CD4-positive, alpha-beta T cell treated with Interleukin-4 for 1 hour (primary cell): ENCODE measurements around the gene TBRG4.
"Not testable (repeated sequence)": the region's sequence is repeated elsewhere in the genome, so short reads cannot be mapped to it uniquely, and the experiment has no call there.

Experiments used
- DNase-seq, 2 donors: peaks; one replicate each; pipeline ENCODE4 v3.0.0-alpha.2; 2020 to 2022

The TBRG4 gene

DNA sequence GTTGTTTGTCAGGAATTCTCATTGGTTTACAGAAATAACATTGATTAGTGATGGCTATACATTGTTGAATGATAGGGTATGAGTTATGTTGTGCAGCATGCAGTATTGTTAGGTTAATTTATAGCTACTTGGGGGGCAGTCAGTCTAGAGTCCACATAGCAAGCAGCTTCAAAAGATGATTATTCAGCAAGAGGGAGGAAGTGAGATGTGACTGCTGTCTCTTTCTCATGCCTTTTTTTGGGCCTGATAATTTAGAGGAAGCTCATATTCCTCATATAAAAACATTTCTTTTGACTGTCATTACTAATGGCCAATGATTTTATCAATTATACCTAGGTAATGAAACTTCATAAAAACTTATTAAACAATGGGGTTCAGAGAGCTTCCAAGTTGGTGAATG, 3.4 kb upstream of the TBRG4 start:
- no peak for DNase-seq

DNA sequence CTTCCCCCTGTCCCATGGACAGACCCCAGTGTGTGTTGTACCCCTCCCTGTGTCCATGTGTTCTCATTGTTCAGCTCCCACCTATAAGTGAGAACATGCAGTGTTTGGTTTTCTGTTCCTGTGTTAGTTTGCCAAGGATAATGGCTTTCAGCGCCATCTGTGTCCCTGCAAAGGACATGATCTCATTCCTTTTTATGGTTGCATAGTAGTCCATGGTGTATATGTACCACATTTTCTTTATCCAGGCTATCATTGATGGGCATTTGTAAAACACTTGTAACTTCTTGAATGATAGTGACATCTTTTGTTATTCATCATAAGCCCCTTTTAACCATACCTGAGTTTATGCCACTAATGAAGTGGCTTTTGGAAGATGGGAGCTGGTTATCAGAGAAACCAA, 2.8 kb upstream of the TBRG4 start:
- not testable (repeated sequence) for DNase-seq

DNA sequence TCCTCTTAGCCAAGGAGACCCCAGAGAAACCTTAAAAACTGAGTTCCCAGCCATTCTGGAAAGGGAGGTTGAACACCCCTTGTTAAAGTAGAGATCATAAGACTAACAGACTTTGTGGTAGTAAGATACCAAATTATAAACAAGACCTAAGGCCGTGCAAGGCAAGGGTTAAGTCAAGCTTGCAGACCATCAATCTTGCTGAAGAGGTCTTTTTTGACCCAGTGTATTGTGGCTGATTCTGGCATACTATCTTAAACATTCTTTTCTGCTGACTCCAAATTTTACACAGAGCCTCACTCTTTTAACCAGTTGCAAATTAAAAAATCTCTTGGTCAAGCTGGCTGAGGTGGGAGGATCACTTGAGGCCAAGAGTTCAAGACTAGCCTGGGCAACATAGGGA, 1.2 kb upstream of the TBRG4 start:
- DNase-seq: no peak

- no peak for DNase-seq
These were observed 2.6 kb downstream of the TBRG4 start for GRCh38 chr7:45108863-45109262.

GRCh38 chr7:45107356-45107755, 4.1 kb downstream of the TBRG4 start:
- no peak for DNase-seq

DNA sequence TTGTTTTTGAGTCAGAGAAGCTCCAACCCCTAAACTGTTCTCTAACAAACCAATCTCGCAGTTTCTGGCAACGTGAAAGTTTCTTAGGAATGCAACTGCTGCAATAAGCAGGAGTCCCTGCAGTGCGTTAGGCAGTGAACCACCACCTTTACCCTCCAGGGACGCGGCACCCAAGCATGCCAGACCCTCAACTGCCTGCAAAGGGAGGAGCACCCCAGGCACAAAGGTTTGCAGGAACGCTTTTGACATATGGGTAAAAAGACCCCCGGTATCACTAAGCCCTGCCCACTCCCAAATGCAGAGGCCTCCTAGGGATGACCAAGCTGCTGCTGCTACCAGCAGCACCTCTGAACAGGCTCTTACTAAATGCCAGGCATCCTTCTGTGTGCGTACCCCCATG, 4.7 kb downstream of the TBRG4 start:
- no peak for DNase-seq

GRCh38 chr7:45105588-45106188, 5.8 kb downstream of the TBRG4 start:
- no peak for DNase-seq

DNA sequence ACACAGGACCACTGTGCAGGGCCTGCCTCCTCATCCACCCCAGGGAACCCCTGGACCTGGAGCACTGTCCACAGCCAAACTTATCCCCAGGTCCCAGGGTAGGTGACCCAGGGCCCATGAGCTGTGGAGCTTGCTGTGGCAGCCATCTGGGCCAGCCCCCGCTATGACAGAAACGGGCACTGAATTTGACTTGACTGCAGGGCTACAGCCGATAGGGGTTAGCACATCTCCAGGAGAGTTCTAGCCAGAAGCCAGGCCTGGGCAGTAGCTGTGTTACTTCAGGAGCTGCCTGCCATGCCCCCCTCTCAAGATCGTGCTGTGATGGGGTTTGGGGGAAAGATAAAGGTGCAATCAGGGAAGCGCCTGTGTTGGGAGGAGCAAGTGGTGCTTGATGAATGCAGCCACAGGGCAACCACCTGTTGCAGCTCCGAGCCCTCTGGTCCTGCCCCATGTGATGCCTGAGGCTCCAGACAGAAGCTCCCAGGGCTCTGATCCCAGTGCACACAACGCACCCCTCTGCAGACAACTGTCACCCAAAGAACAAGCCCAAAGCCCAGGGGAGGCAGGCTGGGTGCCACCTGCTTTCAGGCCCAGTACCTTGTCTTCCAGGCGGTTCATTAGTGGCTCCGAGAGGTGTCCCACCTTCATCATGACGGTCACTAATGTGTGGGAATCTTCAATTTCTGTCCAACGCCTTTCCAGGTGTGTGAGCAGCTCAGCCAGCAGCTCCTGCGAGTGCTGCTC, 6.5 kb downstream of the TBRG4 start:
- DNase-seq: no peak

DNA sequence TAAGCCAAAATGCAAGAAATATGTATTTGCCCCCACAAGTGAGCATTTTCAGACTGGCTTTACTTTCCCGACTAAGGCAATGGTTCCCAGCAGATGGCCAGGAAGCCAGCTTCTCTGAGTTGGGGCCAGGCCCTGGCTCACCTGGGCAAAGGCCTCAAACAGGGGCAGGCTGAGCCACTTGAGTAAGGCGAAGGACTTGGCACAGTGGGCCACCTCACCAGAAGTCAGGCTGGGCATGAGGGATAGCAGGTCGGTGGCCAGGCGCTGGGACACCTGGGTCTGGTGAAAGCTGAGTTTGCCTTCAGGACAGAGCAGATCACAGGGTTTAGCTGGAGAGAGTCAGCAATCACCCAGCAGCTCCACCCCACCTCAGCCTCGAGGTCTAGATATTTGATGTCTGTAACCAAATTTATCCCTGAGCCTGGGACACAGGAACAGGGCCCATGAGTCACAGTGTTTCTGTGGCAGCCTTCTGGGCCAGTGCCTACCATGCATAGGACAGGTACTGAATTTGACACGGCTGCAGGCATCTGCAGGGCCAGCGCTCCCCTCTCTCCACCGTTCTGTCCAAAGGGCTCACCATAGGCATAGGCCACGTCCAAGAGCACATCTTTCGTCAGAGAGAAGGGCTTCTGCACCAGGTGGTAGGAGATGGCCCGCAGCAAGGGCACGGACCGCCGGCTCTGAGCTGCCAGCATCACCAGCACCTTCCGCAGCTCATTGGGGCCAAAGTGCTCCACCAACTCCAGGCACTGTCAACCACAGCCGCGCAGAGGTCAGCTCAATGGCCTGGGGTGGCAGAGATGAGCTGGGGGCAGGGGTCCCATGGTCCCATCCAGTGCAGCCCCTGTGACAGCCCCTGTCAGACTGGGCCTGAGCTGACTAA, 7.3 kb downstream of the TBRG4 start:
- DNase-seq: no peak

DNA sequence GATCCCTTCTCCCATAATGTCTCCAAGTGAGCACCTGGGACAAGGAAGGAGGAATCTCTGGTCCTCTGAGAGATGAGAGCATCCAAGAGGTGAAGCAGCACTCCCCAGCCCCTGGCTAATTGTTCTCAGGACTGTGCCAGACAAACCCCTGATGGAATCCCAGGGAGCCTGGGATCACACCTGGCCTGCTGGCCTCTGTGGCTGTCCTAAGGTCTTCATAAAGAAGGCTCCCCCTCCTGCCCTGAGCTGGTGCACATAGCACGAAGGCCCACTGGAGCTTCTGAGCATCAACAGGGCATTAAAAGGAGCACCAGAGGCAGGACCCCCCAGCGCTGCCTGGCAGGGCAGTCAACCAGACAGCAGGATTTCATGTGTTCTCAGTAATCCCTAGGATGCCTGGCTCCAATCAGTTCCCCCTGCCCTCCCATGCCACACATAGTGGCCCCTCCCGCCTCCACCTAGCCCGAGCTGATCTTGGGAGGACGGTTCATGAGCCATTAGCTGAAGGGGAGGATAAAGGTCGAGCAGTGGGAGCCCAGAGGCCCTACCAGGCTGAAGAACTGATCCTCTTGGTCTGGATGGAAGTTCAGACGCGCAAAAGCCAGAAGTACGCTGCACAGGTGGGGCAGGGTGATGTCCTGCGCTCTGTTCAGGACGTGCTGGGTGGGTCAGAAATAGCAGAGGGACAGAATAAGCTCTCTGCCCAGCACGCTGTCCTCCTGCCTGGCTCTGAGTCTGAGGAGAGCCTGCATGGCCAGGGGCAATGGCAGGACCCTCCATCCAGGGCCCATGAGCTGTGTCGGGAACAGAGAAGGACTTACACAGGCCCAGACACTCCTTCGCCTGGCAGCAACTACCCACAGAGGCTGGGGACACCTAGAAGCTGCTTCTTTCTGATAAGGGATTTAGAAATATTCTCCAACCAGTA, 8.4 kb downstream of the TBRG4 start:
- no peak for DNase-seq

- DNase-seq: no peak
These were observed 9.7 kb downstream of the TBRG4 start for GRCh38 chr7:45101748-45102147.

GRCh38 chr7:45100761-45101480, 10.6 kb downstream of the TBRG4 start:
- no peak for DNase-seq

DNA sequence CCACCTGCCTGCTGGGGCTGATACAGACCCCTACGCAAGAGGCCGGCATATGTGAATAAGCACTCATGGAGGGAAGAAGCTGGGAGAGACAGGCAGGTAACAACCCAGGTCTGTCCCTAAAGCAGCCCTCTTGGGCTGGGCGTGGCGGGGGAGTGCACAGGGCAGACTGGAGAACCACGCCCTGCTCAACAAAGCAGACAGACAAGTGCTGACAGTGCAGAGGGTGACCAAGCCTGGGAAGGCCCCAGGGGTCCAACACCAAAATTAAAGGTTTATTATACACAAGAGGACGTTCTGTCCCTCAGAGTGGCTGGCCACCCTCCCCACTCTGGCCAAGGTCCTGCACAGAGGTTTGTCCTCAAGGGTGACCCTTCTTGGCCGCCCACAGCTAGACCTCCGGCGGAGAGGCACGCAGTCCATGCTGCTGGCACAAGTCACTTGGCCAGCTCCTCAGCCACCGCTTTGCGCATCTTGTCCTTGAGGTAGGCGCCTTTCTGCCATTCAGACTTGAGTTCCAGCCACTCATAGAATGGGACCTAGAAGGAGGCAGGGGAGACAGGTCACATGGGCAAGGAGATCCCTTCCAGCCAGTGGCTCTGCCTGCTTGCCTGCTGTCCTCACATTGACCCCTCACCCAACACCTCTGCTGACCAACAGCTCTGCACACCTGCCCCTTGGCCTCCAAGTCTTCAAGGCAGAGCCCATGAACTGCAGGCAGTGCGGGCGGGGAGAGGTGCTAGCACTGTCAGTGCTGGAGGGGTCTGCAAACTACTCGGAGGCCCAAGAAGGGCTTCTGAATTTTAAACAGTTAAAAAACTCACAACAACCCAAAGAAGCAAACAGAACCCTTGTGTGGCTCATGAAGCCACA, 11.4 kb downstream of the TBRG4 start:
- no peak for DNase-seq

DNA sequence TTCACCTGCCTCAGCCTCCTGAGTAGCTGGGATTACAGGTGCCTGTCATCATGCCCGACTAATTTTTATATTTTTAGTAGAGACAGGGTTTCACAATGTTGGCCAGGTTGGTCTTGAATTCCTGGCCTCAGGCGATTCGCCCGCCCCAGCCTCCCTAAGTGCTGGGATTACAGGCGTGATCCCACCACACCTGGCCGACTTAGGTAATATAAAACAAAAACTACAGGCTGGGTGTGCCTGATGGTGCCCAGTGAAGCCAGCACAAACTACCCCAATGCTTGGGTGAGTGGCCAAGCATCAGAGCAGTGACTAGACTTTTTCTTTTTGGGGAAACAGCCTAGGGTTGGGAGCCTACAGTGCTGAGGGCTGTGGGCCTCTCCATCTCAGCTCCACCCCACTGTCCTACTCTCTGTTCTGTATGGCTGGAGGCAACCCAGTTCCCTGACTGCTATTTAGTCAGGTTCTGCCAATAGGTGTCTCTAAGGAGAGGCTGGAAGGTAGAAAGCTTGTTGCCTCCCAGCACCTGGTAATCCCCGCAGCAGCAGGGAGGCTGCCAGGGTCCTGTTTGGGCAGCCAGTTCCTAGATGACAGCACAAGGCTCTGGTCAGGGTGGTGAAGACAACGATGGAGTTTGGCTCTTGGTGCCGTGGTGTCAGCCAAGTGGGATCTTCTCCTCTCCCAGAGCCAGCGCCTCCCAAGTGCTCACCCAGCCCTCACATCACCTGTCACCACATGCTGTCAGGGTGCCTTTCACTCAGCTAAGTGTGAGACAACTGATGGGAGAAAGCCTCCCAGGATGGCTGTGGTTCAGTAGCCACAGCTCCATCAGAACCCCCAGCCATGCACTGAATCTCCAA, 12.3 kb downstream of the TBRG4 start:
- no peak for DNase-seq

- no peak for DNase-seq
These were observed 18.6 kb downstream of the TBRG4 start for GRCh38 chr7:45092931-45093235.

DNA sequence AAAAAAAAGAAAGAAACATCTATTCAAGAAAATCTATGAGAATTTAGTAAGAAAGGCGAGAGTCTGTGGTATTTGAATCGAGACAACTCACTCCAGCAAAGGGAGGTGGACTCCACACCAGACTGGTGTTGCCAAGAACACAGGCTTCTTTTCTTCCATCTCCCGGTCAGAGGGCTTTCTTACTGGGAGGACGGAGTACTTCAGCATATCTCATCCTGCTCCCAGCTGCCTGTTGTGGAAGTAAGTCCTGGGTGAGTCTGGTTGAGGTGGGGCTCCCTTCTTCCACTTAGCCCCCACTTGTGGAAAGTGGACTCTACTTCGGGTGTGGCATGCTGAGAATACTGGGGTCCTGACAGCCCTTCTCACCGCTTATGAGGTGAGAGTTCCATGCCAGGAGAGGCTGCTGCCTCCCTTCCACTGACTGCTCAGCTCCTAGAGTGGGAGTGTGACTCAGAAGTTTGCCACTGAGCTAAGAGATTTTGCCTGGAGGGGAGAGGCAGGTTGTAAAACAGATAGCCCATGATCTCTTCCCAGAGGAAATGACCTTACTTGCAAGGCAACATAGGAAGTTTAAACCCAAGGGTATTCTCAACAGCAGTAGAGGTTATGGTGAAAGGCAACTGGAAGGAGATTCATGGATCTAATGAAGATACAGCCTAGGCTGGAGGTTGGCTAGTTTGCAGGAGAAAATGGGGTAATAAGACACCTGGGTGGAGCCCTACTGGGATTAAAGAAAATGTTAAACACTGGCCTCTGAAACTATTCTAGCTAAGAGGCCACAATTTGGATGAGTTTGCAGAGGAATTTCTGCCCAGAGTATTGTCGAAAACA, 19.2 kb downstream of the TBRG4 start:
- no peak for DNase-seq

DNA sequence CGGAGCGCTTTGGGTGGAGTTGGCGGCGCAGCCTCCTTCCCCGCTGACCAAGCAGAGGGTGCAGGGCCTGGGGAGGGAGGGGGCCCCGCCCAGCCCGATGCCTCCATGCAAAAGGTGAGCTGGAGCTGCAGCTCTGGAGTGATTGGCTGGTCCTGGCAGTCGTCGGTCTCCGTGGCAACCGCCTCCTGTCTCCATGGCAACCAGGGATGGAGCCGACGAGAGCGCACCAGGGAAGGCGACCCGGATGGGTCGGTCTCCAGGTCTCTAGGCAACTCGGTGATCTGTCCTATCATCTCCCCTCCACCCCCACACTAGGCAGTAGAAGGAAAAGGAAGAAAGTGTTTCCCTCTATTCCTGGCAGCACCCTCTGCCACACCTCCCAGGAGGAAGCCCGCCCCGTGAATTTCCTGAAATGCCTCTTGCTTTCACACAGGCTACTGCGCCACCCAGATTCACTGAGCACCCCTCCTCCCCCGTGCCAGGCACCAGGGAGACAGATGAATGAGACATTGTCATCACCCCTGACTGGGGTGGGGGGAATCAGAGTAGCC, 22.1 kb downstream of the TBRG4 start:
- DNase-seq: peak; percentile 68 to 69

- DNase-seq: peak; percentile 20 to 36
These were observed 22.6 kb downstream of the TBRG4 start, which contains the start of gene NACAD for GRCh38 chr7:45088821-45089340. Gene NACAD (minus strand): TSS chr7:45088969. CDS start chr7:45088894, 75 bp downstream.
